SK-N-MC (cell line): ENCODE data around the gene ORC3.

ENCODE experiments used
- EZH2 ChIP-seq: fragments of 200-600 bp; sonication (generic); IDR thresholded peaks from one replicate; pipeline ENCODE4 v1.6.1; 2017; ENCODE audit warnings: antibody characterized with exemption
- FOXP2 ChIP-seq: optimal IDR thresholded peaks from 2 replicates; pipeline ENCODE3; 2011; ENCODE audit warnings: mild to moderate bottlenecking, moderate library complexity; ENCODE audit not compliant: insufficient read depth; ENCODE audit errors: extremely low read length, control extremely low read depth
- POLR2AphosphoS5 ChIP-seq: IDR thresholded peaks from 2 replicates; pipeline ENCODE4 v1.6.1; 2012; ENCODE audit warnings: mild to moderate bottlenecking, low read depth, low read length, borderline replicate concordance

DNA sequence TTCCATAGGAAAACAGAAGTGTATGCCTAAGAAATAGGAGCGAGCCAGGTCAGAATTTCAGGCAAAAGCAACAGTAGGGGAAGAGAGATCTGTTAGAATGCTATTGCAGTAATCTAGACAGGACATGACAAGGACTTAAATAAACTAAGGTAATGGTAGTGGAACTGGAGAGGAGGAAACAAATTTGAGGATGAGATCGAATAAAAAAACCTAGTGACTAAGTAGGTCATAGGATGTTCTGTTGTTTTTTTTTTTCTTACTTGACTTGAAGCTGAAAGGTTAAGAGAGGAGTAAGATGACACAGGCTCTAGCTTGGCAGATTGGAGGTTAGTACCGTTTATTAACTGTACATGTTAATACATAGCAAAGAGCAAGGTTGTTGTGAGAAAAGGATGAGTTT lies 28.6 kb downstream of the ORC3 start:
- no peak for TF ChIP-seq FOXP2
- TF ChIP-seq POLR2AphosphoS5 = no peak
- TF ChIP-seq EZH2 = no peak
